ENCODE results near the gene VSIG10. TPM values are rescaled to one million over a fixed set of nuclear protein-coding genes. Genes with fewer than 3 reads are reported as not detected.
A peak's percentile ranks its signal among the peaks of the same experiment; 100 is the strongest.

VSIG10 gene, protein sequence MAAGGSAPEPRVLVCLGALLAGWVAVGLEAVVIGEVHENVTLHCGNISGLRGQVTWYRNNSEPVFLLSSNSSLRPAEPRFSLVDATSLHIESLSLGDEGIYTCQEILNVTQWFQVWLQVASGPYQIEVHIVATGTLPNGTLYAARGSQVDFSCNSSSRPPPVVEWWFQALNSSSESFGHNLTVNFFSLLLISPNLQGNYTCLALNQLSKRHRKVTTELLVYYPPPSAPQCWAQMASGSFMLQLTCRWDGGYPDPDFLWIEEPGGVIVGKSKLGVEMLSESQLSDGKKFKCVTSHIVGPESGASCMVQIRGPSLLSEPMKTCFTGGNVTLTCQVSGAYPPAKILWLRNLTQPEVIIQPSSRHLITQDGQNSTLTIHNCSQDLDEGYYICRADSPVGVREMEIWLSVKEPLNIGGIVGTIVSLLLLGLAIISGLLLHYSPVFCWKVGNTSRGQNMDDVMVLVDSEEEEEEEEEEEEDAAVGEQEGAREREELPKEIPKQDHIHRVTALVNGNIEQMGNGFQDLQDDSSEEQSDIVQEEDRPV
- total RNA-seq = 100 to 1,000 TPM; 122 to 207 (median 155) TPM

DNA sequence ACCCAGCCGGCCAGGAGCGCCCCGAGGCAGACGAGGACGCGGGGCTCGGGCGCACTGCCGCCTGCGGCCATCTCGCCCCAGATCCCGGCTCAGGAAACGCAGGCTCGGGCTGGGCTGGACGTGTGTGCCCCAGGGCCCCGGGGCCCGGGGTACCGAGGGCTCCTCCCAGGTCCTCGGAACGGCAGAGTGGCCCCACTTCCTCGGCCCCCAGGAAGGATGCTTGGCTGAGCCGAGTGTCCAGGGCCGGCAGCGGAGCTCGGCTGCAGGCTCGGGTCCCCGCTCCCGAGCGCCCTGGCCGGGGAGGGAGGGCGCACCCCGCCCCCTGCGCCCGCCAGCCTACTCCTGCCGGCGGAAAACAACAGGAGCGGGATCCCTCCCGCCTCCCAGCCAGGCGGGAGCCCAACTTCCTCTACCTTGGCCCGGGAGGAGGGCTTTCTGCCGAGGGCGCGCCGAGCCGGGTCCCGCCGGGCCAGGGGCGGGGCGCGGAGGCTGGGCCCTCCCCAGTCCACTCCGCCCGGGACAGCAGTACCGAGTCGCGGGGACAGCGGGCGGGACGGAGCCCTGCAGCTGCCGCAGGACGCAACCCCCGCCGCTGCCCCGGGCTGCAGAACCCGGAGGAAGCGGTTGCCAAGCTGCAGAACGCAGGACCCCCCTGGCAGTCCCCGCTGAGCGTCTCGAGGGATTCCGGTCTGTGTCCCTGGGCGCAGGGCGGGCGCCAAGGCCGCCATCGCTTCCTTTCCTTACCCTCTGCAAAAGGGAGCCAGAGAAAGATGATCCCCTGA lies at the start of gene VSIG10:
VSIG10 (minus strand) TSS at position 411 of the 782 bp plus-strand sequence; CDS start at position 71, 340 bp downstream.
- H3K27ac ChIP-seq = peak within 1 kb of the TSS; percentile 88 to 95 (median 92)
- intact Hi-C loops (cut with DNase I; ENCODE audit: low total_unique reads) (no loop called here), in situ Hi-C loops (cut with MboI; ENCODE audit: low pct_ligation_motif_present in 1 of 4, low pct_unique_long_range_greater_than_20kb in 1 of 4, low sequenced_read_pairs in 3 of 4) (no loop called here)
- DNase-seq = peak; percentile 89
- no peaks in the 10 kb centered on the region for H3K9me3 ChIP-seq
- H3K36me3 ChIP-seq = no peaks in the 10 kb centered on the region
- H3K4me1 ChIP-seq = peaks cover 5 to 39% (median 22%) of the 10 kb centered on the region in 4 donors
- H3K27me3 ChIP-seq = no peaks in the 10 kb centered on the region
- H3K4me3 ChIP-seq = peak within 1 kb of the TSS; percentile 66 to 85 (median 74)
- WGBS, 2 donors (ENCODE audit: low coverage in 1 of 2) = 0% methylated on average over 36 of the region's 75 CpGs; no CpG with 5 or more reads in 1 of the 2 donors
- TF ChIP-seq EP300 (IDR thresholded peaks at IDR 0.05; ENCODE audit: low read depth) (no peak), POLR2AphosphoS5 (IDR thresholded peaks at IDR 0.05) (peak; percentile 79 to 95 (median 89)), POLR2A (IDR thresholded peaks at IDR 0.05) (peak; percentile 94)

DNA sequence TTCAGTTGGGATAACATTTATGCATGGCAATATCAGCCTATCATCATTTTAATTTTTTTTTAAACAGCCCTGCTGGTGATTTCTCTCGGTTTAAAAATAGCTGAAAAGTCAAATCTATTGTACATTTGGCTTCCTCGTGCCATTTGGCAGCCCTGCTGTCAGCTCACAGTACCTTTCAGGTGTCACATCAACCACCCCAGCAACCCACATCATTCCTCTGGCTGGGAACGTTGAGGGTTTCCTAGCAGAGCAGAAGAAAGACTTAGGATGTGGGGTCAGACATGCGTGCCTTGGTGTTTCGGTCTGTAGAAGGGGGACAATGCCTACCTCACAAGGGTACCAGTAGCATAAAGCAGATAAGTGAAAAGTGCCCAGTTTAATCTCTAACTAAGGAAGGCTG lies 47.9 kb upstream of the VSIG10 start:
- H3K27me3 ChIP-seq = no peaks in the 10 kb centered on the region
- peaks cover 0 to 8% (median 3%) of the 10 kb centered on the region in 4 donors for H3K36me3 ChIP-seq
- H3K4me1 ChIP-seq = no peaks in the 10 kb centered on the region
- H3K4me3 ChIP-seq = no peak overlapping the region
- TF ChIP-seq POLR2A (IDR thresholded peaks at IDR 0.05) (no peak), POLR2AphosphoS5 (IDR thresholded peaks at IDR 0.05) (no peak), EP300 (IDR thresholded peaks at IDR 0.05; ENCODE audit: low read depth) (no peak)
- TF ChIP-seq, protein P1, sequence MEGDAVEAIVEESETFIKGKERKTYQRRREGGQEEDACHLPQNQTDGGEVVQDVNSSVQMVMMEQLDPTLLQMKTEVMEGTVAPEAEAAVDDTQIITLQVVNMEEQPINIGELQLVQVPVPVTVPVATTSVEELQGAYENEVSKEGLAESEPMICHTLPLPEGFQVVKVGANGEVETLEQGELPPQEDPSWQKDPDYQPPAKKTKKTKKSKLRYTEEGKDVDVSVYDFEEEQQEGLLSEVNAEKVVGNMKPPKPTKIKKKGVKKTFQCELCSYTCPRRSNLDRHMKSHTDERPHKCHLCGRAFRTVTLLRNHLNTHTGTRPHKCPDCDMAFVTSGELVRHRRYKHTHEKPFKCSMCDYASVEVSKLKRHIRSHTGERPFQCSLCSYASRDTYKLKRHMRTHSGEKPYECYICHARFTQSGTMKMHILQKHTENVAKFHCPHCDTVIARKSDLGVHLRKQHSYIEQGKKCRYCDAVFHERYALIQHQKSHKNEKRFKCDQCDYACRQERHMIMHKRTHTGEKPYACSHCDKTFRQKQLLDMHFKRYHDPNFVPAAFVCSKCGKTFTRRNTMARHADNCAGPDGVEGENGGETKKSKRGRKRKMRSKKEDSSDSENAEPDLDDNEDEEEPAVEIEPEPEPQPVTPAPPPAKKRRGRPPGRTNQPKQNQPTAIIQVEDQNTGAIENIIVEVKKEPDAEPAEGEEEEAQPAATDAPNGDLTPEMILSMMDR (IDR thresholded peaks at IDR 0.05) = no peak
- no peak overlapping the region for H3K27ac ChIP-seq
- in situ Hi-C loops (cut with MboI; ENCODE audit: low pct_ligation_motif_present in 1 of 4, low pct_unique_long_range_greater_than_20kb in 1 of 4, low sequenced_read_pairs in 3 of 4) (no loop called here), intact Hi-C loops (cut with DNase I; ENCODE audit: low total_unique reads) (no loop called here)
- no peaks in the 10 kb centered on the region for H3K9me3 ChIP-seq
- 80 to 86% methylated on average over 1 to 5 of the region's 5 CpGs for WGBS, 2 donors (ENCODE audit: low coverage in 1 of 2)
- no peak for DNase-seq

DNA sequence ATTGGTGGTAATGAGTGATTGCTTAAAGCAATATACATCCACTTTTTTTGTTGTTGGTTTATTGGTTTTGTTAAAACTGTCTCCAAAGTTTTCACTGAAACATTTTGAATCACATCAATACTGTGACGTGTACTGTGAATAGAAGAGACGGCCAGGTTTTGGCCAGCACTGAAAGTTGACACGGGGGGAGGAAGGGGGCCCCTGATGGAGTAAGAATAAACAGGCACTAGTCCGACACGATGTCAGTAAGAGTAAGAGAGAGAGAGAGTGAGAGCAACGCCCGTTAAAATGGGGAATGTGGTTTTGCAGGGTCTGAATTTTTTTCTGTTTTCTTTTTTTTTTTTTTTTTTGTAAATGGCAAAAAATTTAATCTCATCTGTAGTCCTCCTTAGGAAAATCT lies 46.8 kb upstream of the VSIG10 start:
- H3K27me3 ChIP-seq = no peaks in the 10 kb centered on the region

DNA sequence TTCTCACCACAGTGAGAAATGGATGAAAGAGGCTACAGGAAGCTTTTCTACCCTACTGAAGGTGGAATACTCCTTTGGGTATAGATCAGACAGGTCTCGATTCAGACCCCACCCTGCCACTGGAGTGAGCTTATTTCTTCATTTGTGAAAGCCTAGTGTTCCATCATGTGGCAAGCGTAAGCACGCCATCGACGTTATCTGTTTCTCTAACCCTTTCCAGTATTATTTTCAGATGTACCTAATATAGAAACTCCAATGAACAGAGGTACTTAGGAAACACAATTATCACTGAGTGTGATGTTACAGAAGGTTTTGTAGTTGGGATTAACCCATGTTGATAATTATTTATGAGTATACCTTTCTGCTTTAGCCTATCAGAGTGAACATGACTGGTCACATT lies 44.5 kb upstream of the VSIG10 start:
- Histone ChIP-seq H3K27me3 (no peaks in the 10 kb centered on the region), H3K27ac (no peak overlapping the region), H3K4me3 (no peak overlapping the region), H3K4me1 (no peaks in the 10 kb centered on the region), H3K36me3 (peaks cover 0 to 26% (median 8%) of the 10 kb centered on the region in 4 donors), H3K9me3 (no peaks in the 10 kb centered on the region)
- in situ Hi-C loops (cut with MboI; ENCODE audit: low pct_ligation_motif_present in 1 of 4, low pct_unique_long_range_greater_than_20kb in 1 of 4, low sequenced_read_pairs in 3 of 4) (no loop called here), intact Hi-C loops (cut with DNase I; ENCODE audit: low total_unique reads) (no loop called here)
- 97 to 100% methylated on average over 4 to 5 of the region's 5 CpGs for WGBS, 2 donors (ENCODE audit: low coverage in 1 of 2)
- TF ChIP-seq, protein P1 (IDR thresholded peaks at IDR 0.05) = no peak
- no peak for TF ChIP-seq POLR2AphosphoS5 (IDR thresholded peaks at IDR 0.05)
- no peak for TF ChIP-seq POLR2A (IDR thresholded peaks at IDR 0.05)
- TF ChIP-seq EP300 (IDR thresholded peaks at IDR 0.05; ENCODE audit: low read depth) = no peak
- no peak for DNase-seq

More for the DNA sequence above, 46.8 kb upstream of the VSIG10 start:
- 60 to 61% methylated on average over 7 of the region's 7 CpGs for WGBS, 2 donors (ENCODE audit: low coverage in 1 of 2)
- intact Hi-C loops (cut with DNase I; ENCODE audit: low total_unique reads) = no loop called here
- DNase-seq = no peak
- H3K36me3 ChIP-seq = peaks cover 0 to 12% (median 4%) of the 10 kb centered on the region in 4 donors
- in situ Hi-C loops (cut with MboI; ENCODE audit: low pct_ligation_motif_present in 1 of 4, low pct_unique_long_range_greater_than_20kb in 1 of 4, low sequenced_read_pairs in 3 of 4) = no loop called here
- TF ChIP-seq POLR2AphosphoS5 (IDR thresholded peaks at IDR 0.05) = no peak
- no peak for TF ChIP-seq POLR2A (IDR thresholded peaks at IDR 0.05)
- TF ChIP-seq, protein P1 (IDR thresholded peaks at IDR 0.05) = no peak
- no peak for TF ChIP-seq EP300 (IDR thresholded peaks at IDR 0.05; ENCODE audit: low read depth)
- H3K27ac ChIP-seq = no peak overlapping the region
- H3K4me1 ChIP-seq = no peaks in the 10 kb centered on the region
- no peak overlapping the region for H3K4me3 ChIP-seq
- no peaks in the 10 kb centered on the region for H3K9me3 ChIP-seq
